ENCODE measurements around the gene ACTG2.

- TF ChIP-seq CTCF (conservative IDR thresholded peaks at IDR 0.05; ENCODE audit: low read depth, low read length) (no peak), EZH2 (IDR thresholded peaks at IDR 0.05; ENCODE audit: borderline replicate concordance, low read depth, low read length, poor library complexity, severe bottlenecking) (no peak)
Observed at GRCh38 chr2:73935641-73936040, 42.8 kb downstream of the ACTG2 start.
